WI38 (cell line): Measurements from ENCODE around the gene KCNJ6.

Experiments used
- H3K4me3 ChIP-seq: 2 replicates; pipeline ENCODE4 v1.5.1; 2011; ENCODE audit warnings: low read depth, mild to moderate bottlenecking, control low read depth, low read length
- CTCF ChIP-seq: IDR thresholded peaks from 2 replicates; pipeline ENCODE4 v1.5.1; 2012; ENCODE audit warnings: low read depth, mild to moderate bottlenecking, control low read depth, low read length

KCNJ6 gene

GRCh38 chr21:37792046-37792445 is 124.2 kb downstream of the KCNJ6 start:
- H3K4me3 ChIP-seq = no peak overlapping the region
- no peak for TF ChIP-seq CTCF

DNA sequence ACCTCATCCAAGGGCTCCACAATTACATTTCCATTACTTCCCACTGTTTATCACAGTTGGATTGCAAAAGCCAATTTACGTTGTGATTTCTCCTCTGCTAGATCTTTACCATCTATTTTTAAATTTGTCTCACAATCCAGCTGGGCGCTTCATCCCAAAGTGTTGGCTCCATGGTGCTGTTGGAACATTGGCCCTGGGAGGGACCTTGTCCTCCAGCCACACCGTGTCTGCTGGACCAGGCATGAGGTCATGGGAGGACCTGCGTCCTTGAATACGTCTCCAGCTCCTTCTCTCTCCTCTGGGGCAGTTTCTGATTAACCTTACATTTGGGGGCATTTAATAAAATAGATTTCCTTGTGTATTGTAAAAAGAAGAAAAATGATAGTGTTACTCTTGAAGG is 125.4 kb downstream of the KCNJ6 start:
- no peak for TF ChIP-seq CTCF
- H3K4me3 ChIP-seq = no peak overlapping the region

DNA sequence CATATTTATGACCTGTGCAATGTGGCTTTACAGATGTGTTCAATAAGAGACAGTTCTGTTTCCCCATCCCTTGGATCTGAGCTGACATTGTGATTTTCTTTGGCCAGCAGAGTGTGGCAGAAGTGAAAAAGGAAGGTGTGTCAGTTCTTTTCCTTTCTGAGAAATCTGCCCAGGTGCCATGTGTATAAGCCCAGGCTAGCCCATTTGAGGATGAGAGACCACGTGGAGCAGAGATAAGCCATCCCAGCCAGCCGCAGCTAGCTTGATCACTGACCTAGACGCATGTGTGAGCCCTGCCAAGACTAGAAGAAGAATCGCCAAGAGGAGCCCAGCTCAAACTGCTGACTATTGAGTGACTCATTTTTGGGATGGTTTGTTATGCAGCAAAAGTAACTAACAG is 127.8 kb downstream of the KCNJ6 start:
- no peak for TF ChIP-seq CTCF
- H3K4me3 ChIP-seq = no peak overlapping the region

GRCh38 chr21:37787456-37787855 is 128.8 kb downstream of the KCNJ6 start:
- no peak overlapping the region for H3K4me3 ChIP-seq
- TF ChIP-seq CTCF = no peak

GRCh38 chr21:37784591-37785318 is 131.5 kb downstream of the KCNJ6 start:
- no peak overlapping the region for H3K4me3 ChIP-seq
- TF ChIP-seq CTCF = no peak

- no peak overlapping the region for H3K4me3 ChIP-seq
- TF ChIP-seq CTCF = no peak
Measured at GRCh38 chr21:37783016-37783415, 133.2 kb downstream of the KCNJ6 start.

GRCh38 chr21:37780991-37781983 is 135.0 kb downstream of the KCNJ6 start:
- TF ChIP-seq CTCF = no peak
- no peak overlapping the region for H3K4me3 ChIP-seq
